HepG2 (cell line): ENCODE measurements around the gene ZFYVE21. TPM values are rescaled to one million over a fixed set of nuclear protein-coding genes. Genes with fewer than 3 reads are reported as not detected.

Source experiments
- ATAC-seq: fragments of 200-7000 bp; cut with Tn5 transposase; 3 replicates; pipeline ENCODE4 v1.9.1; 2020; ENCODE audit warnings: mild to moderate bottlenecking, moderate library complexity
- BruUV-seq: library from RNA; stranded (reverse); fragments of 400-500 nt; replicated peaks from 2 replicates; lab custom pipeline; 2021; lab: Mats Ljungman, UMichigan
- CTCF ChIA-PET: fragments of 300-600 bp; formaldehyde crosslinking; extraction: SDS; loops from one replicate; lab custom pipeline; 2021; ENCODE audit warnings: low total read pairs, inconsistent platforms, low intra/inter-chr PET ratio; lab: Yijun Ruan, JAX
- POLR2A ChIA-PET: fragments of 350-600 bp; sonication (Branson Sonifier 250); formaldehyde crosslinking; loops from one replicate; lab custom pipeline; 2020; ENCODE audit warnings: antibody characterized with exemption, inconsistent platforms; lab: Yijun Ruan, JAX
- DNase-seq: peaks from one replicate; pipeline ENCODE4 v3.0.0-alpha.2; 2015; ENCODE audit warnings: low spot score
- FAIRE-seq: peaks from 3 replicates; lab custom pipeline; 2011; peaks lifted over from hg19 to GRCh38; lab: Jason Lieb, UNC
- H2AFZ ChIP-seq: one replicate; pipeline ENCODE4 v1.6.1; 2011; ENCODE audit warnings: low read length, inconsistent platforms
- H3K27ac ChIP-seq: fragments of 300-600 bp; 3 replicates; pipeline ENCODE4 v1.8.0; 2011; ENCODE audit warnings: mixed run types, mild to moderate bottlenecking, mixed read lengths, low read length, inconsistent platforms; ENCODE audit not compliant: insufficient read depth; ENCODE audit errors: extremely low read length
- H3K27me3 ChIP-seq, 2 experiments: fragments of 200-600 bp in 1 of 2; 2 replicates in 1 of 2; 3 replicates in 1 of 2; pipeline versions ENCODE4 v1.6.0 to v1.8.0; 2011; ENCODE audit warnings: low read length in 2 of 2, mild to moderate bottlenecking in 2 of 2, moderate library complexity in 2 of 2, inconsistent platforms in 1 of 2; ENCODE audit not compliant: insufficient read depth in 2 of 2, control insufficient read depth in 1 of 2
- H3K36me3 ChIP-seq, 2 experiments: fragments of 200-600 bp in 1 of 2; replicated peaks in 1 of 2; 2 replicates in 1 of 2; 3 replicates in 1 of 2; pipeline versions ENCODE4 v1.5.1 to v1.8.0; 2011; ENCODE audit warnings: low read length in 2 of 2, inconsistent platforms in 1 of 2; ENCODE audit not compliant: insufficient read depth in 2 of 2, control insufficient read depth in 1 of 2
- H3K4me1 ChIP-seq: 2 replicates; pipeline ENCODE4 v1.5.1; 2012; ENCODE audit warnings: low read length, inconsistent platforms; ENCODE audit not compliant: insufficient read depth
- H3K4me2 ChIP-seq: 2 replicates; pipeline ENCODE4 v1.6.0; 2011; ENCODE audit warnings: low read depth, low read length, inconsistent platforms
- H3K4me3 ChIP-seq, 3 experiments: fragments of 200-600 bp in 1 of 3; sonication (generic), shearing (Covaris generic) in 1 of 3; replicated peaks in 1 of 3; 2 replicates each; pipeline ENCODE4 v1.5.1; 2011 to 2016; ENCODE audit warnings: low read length in 3 of 3, inconsistent platforms in 2 of 3, low read depth in 2 of 3, mild to moderate bottlenecking in 2 of 3, control low read depth in 1 of 3, mixed read lengths in 1 of 3; ENCODE audit not compliant: insufficient read depth in 1 of 3
- H3K79me2 ChIP-seq: one replicate; pipeline ENCODE4 v1.6.1; 2011; ENCODE audit warnings: low read length, inconsistent platforms; ENCODE audit not compliant: insufficient read depth
- H3K9ac ChIP-seq: 2 replicates; pipeline ENCODE4 v1.6.0; 2011; ENCODE audit warnings: mild to moderate bottlenecking, low read depth, low read length, inconsistent platforms; ENCODE audit not compliant: insufficient read depth
- H3K9me3 ChIP-seq: 2 replicates; pipeline ENCODE4 v1.5.1; 2012; ENCODE audit warnings: mild to moderate bottlenecking, low read length
- H4K20me1 ChIP-seq: 2 replicates; pipeline ENCODE4 v1.6.0; 2011; ENCODE audit warnings: inconsistent platforms, mild to moderate bottlenecking, low read length, moderate library complexity; ENCODE audit not compliant: insufficient read depth
- AGO2 ChIP-seq: fragments of 200-400 bp; formaldehyde crosslinking; optimal IDR thresholded peaks from 2 replicates; pipeline ENCODE3; 2017; ENCODE audit warnings: mild to moderate bottlenecking, low read depth, low read length, moderate library complexity
- ARID2 ChIP-seq: sonication (generic); formaldehyde crosslinking; IDR thresholded peaks from 2 replicates; pipeline ENCODE4 v1.8.1; 2022; ENCODE audit warnings: mild to moderate bottlenecking, missing genetic modification reagents, borderline replicate concordance
- E2F2 ChIP-seq: sonication (generic); formaldehyde crosslinking; IDR thresholded peaks from 2 replicates; pipeline ENCODE4 v1.4.0; 2020; ENCODE audit warnings: missing genetic modification reagents, borderline replicate concordance
- FOXK2 ChIP-seq: fragments of 450-650 bp; IDR thresholded peaks from 2 replicates; pipeline ENCODE4 v1.6.1; 2016
- RBM22 ChIP-seq: fragments of 200-400 bp; formaldehyde crosslinking; optimal IDR thresholded peaks from 2 replicates; pipeline ENCODE3; 2017; ENCODE audit warnings: mild to moderate bottlenecking, low read length, moderate library complexity
- SIN3B ChIP-seq: fragments of 150-350 bp; IDR thresholded peaks from 2 replicates; pipeline ENCODE4 v1.6.1; 2014; ENCODE audit warnings: low read length
- SMAD3 ChIP-seq: sonication (generic); formaldehyde crosslinking; IDR thresholded peaks from 2 replicates; pipeline ENCODE4 v1.4.0; 2020; ENCODE audit warnings: missing genetic modification reagents
- ZNF510 ChIP-seq: sonication (generic); formaldehyde crosslinking; IDR thresholded peaks from 2 replicates; pipeline ENCODE4 v1.4.0; 2020; ENCODE audit warnings: low read depth, mild to moderate bottlenecking, missing genetic modification reagents
- ZNF577 ChIP-seq: sonication (generic); formaldehyde crosslinking; IDR thresholded peaks from 2 replicates; pipeline ENCODE4 v1.4.0; 2020; ENCODE audit warnings: mild to moderate bottlenecking, low read depth, missing genetic modification reagents, borderline replicate concordance
- ZNF580 ChIP-seq: IDR thresholded peaks from 2 replicates; pipeline ENCODE4 v1.6.1; 2016; ENCODE audit warnings: low read depth, borderline replicate concordance
- WGBS: methylation state at CpG from one replicate; pipeline ENCODE4 v1.1.6; 2017; ENCODE audit warnings: low lambda C conversion rate; 5-methylcytosine and 5-hydroxymethylcytosine counted together
- in situ Hi-C: cut with HindIII; loops from 2 replicates; pipeline ENCODE4 v1.10.0; 2017; ENCODE audit warnings: low pct_unique_long_range_greater_than_20kb; ENCODE audit not compliant: extremely low pct_ligation_motif_present
- intact Hi-C: fragments of 100-400 bp; cut with micrococcal nuclease; formaldehyde crosslinking; loops from one replicate; pipeline ENCODE4 v1.10.0; 2022; ENCODE audit not compliant: unreplicated experiment
- polyA plus RNA-seq, 8 experiments: library from polyadenylated mRNA; depleted of rRNA in 3 of 8; stranded (reverse) in 7 of 8; unstranded in 1 of 8; fragments of >200 nt; fragmentation: Illumina TruSeq in 4 of 8; extraction: Trizol in 4 of 8; gene quantifications; 2 replicates each; pipeline versions ENCODE4 v1.2.1 to v1.2.3, GENCODE V29; 2011 to 2016; ENCODE audit warnings: low read depth in 4 of 8, missing spikeins in 1 of 8, mixed read lengths in 1 of 8; ENCODE audit not compliant: insufficient read depth in 1 of 8
- total RNA-seq, 5 experiments: library from RNA; depleted of rRNA; stranded (reverse); fragments of >200 nt; fragmentation: Illumina TruSeq; extraction: Trizol; gene quantifications; 2 replicates each; pipeline ENCODE4 v1.2.3, GENCODE V29; 2016; ENCODE audit warnings: low read depth in 1 of 5

Gene ZFYVE21
- total and polyA plus RNA-seq, 2 of the 13 experiments (the other 11 are each of a cell fraction or from before 2014, with no cell fraction given), result 34.3 to 34.4 TPM

GRCh38 chr14:103695296-103696069, 20.1 kb upstream of the ZFYVE21 start:
- no peak for ATAC-seq
- TF ChIP-seq AGO2, result peak; percentile 30
- TF ChIP-seq ZNF580, result no peak
- peaks cover 19 to 50% of the 10 kb centered on the region in 2 experiments for H3K36me3 ChIP-seq

GRCh38 chr14:103696070-103696402, 19.6 kb upstream of the ZFYVE21 start:
- no peaks in the 10 kb centered on the region for H4K20me1 ChIP-seq
- WGBS, result 93% methylated on average over 11 of the region's 13 CpGs
- peaks cover 19 to 50% of the 10 kb centered on the region in 2 experiments for H3K36me3 ChIP-seq
- no peak for DNase-seq
- CTCF ChIA-PET, result no interaction called here
- TF ChIP-seq SMAD3 (CRISPR knock-in tag), result no peak
- TF ChIP-seq ZNF510 (CRISPR knock-in tag), result no peak
- no peak for TF ChIP-seq E2F2
- no peak for TF ChIP-seq ZNF577
- no peak for TF ChIP-seq ARID2 (CRISPR knock-in tag)
- no peak for TF ChIP-seq FOXK2
- TF ChIP-seq SIN3B, result no peak
- peak; percentile 9 for TF ChIP-seq RBM22
- H3K9ac ChIP-seq, result no peak overlapping the region
- H3K79me2 ChIP-seq, result no peaks in the 10 kb centered on the region
- no peaks in the 10 kb centered on the region for H3K27me3 ChIP-seq
- H3K9me3 ChIP-seq, result no peaks in the 10 kb centered on the region
- no peak overlapping the region for H3K4me3 ChIP-seq
- POLR2A ChIA-PET, result no interaction called here
- intact Hi-C loops (no loop called here), in situ Hi-C loops (no loop called here)
- BruUV-seq, result no TSS peak
- FAIRE-seq, result no peak
- H3K4me2 ChIP-seq, result no peak overlapping the region
- H2AFZ ChIP-seq, result no peak overlapping the region
- ATAC-seq, result no peak
- H3K4me1 ChIP-seq, result peaks cover 11% of the 10 kb centered on the region
- H3K27ac ChIP-seq, result no peak overlapping the region

More at GRCh38 chr14:103695296-103696069, 20.1 kb upstream of the ZFYVE21 start:
- POLR2A ChIA-PET, result no interaction called here
- no peaks in the 10 kb centered on the region for H4K20me1 ChIP-seq
- no peaks in the 10 kb centered on the region for H3K79me2 ChIP-seq
- H3K4me2 ChIP-seq, result no peak overlapping the region
- DNase-seq (no peak), FAIRE-seq (no peak)
- peaks cover 8% of the 10 kb centered on the region for H3K4me1 ChIP-seq
- H3K4me3 ChIP-seq, result no peak overlapping the region
- no peaks in the 10 kb centered on the region for H3K9me3 ChIP-seq
- H3K27ac ChIP-seq, result no peak overlapping the region
- CTCF ChIA-PET, result no interaction called here
- WGBS, result 96% methylated on average over 14 of the region's 14 CpGs
- H2AFZ ChIP-seq, result no peak overlapping the region
- intact Hi-C loops (no loop called here), in situ Hi-C loops (no loop called here)
- H3K9ac ChIP-seq, result no peak overlapping the region
- no peaks in the 10 kb centered on the region for H3K27me3 ChIP-seq
- BruUV-seq, result no TSS peak
